Activated CD8-positive, alpha-beta T cell treated with anti-CD3 and anti-CD28 coated beads for 36 hours (primary cell): ENCODE results near the gene LRP2BP. TPM values are rescaled to one million over a fixed set of nuclear protein-coding genes. Genes with fewer than 3 reads are reported as not detected.

Experiments
- ATAC-seq: fragments of 200-7000 bp; cut with Tn5 transposase; one replicate; pipeline ENCODE4 v1.10.0; 2021; ENCODE audit warnings: mild to moderate bottlenecking, moderate library complexity
- CTCF ChIA-PET: fragments of 350-600 bp; sonication (Branson Sonifier 250); formaldehyde crosslinking; loops from one replicate; lab custom pipeline; 2021; ENCODE audit warnings: antibody characterized with exemption; lab: Charles Lee
- POLR2A ChIA-PET: fragments of 350-600 bp; sonication (Branson Sonifier 250); formaldehyde crosslinking; loops from one replicate; lab custom pipeline; 2021; ENCODE audit warnings: antibody characterized with exemption; lab: Charles Lee
- DNase-seq: peaks from one replicate; pipeline ENCODE4 v3.0.0-alpha.2; 2020
- H3K27ac Mint-ChIP-seq: one replicate; pipeline ENCODE4 v1.8.0; 2021; ENCODE audit warnings: mild to moderate bottlenecking, mixed read lengths
- H3K27me3 Mint-ChIP-seq: one replicate; pipeline ENCODE4 v1.8.0; 2021; ENCODE audit warnings: mixed read lengths
- H3K36me3 Mint-ChIP-seq: one replicate; pipeline ENCODE4 v1.8.0; 2021; ENCODE audit warnings: low read depth, mixed read lengths
- H3K4me1 Mint-ChIP-seq: one replicate; pipeline ENCODE4 v1.8.0; 2021; ENCODE audit warnings: low read depth, mixed read lengths
- H3K4me3 Mint-ChIP-seq: one replicate; pipeline ENCODE4 v1.8.0; 2021; ENCODE audit warnings: mild to moderate bottlenecking, moderate library complexity, mixed read lengths
- H3K9me3 Mint-ChIP-seq: one replicate; pipeline ENCODE4 v1.8.0; 2021; ENCODE audit warnings: mixed read lengths
- intact Hi-C: fragments of 100-400 bp; cut with micrococcal nuclease; formaldehyde crosslinking; loops from one replicate; pipeline ENCODE4 v1.10.0; 2022
- total RNA-seq, 2 experiments: library from RNA; stranded (reverse); gene quantifications; one replicate each; pipeline ENCODE4 v1.2.3, GENCODE V29; 2021
- TF ChIP-seq, protein P1 (sequence below): fragments of 200-600 bp; IDR thresholded peaks from one replicate; pipeline ENCODE4 v1.8.0; 2022; ENCODE audit warnings: antibody characterized with exemption, mild to moderate bottlenecking

LRP2BP gene
- total RNA-seq, 2 experiments from 2014 or later, result 1.1 to 1.2 TPM

DNA sequence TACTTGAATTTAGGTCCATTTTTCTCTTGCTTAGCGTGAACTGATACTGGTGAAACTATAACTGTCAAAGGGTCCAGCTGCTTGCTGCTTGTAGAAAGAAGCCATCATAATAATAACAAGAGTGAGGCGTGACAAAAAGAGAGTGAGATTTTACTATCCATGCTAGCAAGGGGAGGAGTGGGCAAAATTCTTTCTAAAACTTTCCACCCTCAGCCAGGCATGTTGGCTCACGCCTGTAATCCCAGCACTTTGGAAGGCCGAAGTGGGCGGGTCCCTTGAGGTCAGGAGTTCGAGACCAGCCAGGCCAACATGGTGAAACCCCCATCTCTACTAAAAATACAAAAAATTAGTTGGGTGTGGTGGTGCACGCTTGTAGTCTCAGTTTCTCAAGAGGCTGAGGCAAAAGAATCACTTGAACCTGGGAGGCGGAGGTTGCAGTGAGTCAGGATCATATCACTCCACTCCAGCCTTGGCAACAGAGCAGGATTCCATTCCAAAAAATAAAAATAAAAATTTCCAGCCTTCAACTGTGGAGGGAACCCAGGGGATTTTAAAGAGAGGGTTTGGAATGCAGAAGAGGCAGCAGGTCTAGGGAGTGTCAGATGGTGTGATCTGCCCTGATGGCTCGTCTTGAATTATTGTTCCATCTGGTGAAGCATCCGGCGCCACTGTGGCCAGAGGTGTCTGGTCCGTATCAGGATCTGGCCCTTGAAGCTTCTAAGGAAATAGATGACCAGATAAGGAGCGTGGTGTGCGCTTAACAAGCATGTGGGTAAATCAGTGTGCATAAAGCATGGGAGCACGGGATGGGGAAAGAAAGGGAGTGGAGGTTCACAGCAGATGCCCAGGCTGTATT lies 51.8 kb downstream of the LRP2BP start:
- no peaks in the 10 kb centered on the region for H3K27me3 Mint-ChIP-seq
- no peaks in the 10 kb centered on the region for H3K9me3 Mint-ChIP-seq
- H3K27ac Mint-ChIP-seq, result peak overlapping the region; percentile 88
- CTCF ChIA-PET, result no interaction called here
- TF ChIP-seq, protein P1, sequence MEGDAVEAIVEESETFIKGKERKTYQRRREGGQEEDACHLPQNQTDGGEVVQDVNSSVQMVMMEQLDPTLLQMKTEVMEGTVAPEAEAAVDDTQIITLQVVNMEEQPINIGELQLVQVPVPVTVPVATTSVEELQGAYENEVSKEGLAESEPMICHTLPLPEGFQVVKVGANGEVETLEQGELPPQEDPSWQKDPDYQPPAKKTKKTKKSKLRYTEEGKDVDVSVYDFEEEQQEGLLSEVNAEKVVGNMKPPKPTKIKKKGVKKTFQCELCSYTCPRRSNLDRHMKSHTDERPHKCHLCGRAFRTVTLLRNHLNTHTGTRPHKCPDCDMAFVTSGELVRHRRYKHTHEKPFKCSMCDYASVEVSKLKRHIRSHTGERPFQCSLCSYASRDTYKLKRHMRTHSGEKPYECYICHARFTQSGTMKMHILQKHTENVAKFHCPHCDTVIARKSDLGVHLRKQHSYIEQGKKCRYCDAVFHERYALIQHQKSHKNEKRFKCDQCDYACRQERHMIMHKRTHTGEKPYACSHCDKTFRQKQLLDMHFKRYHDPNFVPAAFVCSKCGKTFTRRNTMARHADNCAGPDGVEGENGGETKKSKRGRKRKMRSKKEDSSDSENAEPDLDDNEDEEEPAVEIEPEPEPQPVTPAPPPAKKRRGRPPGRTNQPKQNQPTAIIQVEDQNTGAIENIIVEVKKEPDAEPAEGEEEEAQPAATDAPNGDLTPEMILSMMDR, result no peak
- no peak for DNase-seq
- no peak overlapping the region for H3K4me3 Mint-ChIP-seq
- intact Hi-C loops, result no loop called here
- POLR2A ChIA-PET, result no interaction called here
- peaks cover 39% of the 10 kb centered on the region for H3K4me1 Mint-ChIP-seq
- ATAC-seq, result no peak
- H3K36me3 Mint-ChIP-seq, result peaks cover 38% of the 10 kb centered on the region

DNA sequence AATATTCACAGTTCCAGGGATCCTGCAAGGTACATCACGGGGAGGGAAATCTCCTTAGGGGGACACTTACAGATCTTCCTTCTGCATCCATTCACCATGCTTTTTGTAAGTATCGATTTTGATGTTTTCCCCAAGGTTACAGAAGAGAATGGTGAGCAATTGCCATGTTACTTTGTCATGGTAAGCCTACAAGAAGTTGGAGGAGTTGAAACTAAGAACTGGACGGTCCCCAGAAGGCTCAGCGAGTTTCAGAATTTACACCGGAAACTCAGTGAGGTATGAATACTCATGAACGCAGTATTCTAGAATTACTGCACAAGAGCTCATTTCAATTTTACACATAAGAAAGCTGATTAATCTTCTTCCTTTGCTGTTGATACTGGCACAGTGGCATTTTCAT lies 53.9 kb downstream of the LRP2BP start:
- peaks cover 39% of the 10 kb centered on the region for H3K4me1 Mint-ChIP-seq
- TF ChIP-seq, protein P1, result no peak
- H3K27me3 Mint-ChIP-seq, result no peaks in the 10 kb centered on the region
- peaks cover 37% of the 10 kb centered on the region for H3K36me3 Mint-ChIP-seq
- DNase-seq, result peak; percentile 18
- H3K4me3 Mint-ChIP-seq, result no peak overlapping the region
- CTCF ChIA-PET, result interaction anchor here (0.8 kb wide), 1 partner anchor 54 kb away, joined by 4 read pairs; the partner anchor contains the start of gene LRP2BP
- intact Hi-C loops, result no loop called here
- POLR2A ChIA-PET, result no interaction called here
- peak; percentile 60 for ATAC-seq
- peak overlapping the region; percentile 35 for H3K27ac Mint-ChIP-seq
- peaks cover 2% of the 10 kb centered on the region for H3K9me3 Mint-ChIP-seq

DNA sequence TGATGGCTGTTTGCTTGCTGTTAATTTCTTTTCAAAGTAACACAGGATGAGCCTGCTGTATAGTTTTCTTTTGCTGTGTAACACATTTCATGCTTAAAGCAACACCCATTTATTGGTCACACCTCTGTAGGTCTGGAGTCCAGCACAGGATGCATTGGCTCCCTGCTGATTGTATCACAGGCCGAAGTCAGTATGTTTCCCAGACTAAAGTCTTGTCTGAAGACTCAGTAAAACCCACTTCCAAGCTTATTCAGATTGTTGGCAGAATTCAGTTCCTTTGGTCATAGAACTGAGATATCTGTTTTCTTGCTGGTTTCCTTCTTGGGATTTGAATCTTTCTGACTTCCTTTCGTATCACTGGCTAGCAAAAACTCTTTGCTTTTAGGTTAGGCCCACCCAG lies 54.3 kb downstream of the LRP2BP start:
- peaks cover 37% of the 10 kb centered on the region for H3K36me3 Mint-ChIP-seq
- intact Hi-C loops, result no loop called here
- peak overlapping the region; percentile 51 for H3K27ac Mint-ChIP-seq
- no peaks in the 10 kb centered on the region for H3K27me3 Mint-ChIP-seq
- ATAC-seq (no peak), DNase-seq (no peak)
- ChIA-PET CTCF (interaction anchor here (0.8 kb wide), 1 partner anchor 54 kb away, joined by 4 read pairs; the partner anchor contains the start of gene LRP2BP), POLR2A (no interaction called here)
- TF ChIP-seq, protein P1, result no peak
- peaks cover 2% of the 10 kb centered on the region for H3K9me3 Mint-ChIP-seq
- H3K4me1 Mint-ChIP-seq, result peaks cover 39% of the 10 kb centered on the region
- H3K4me3 Mint-ChIP-seq, result no peak overlapping the region

DNA sequence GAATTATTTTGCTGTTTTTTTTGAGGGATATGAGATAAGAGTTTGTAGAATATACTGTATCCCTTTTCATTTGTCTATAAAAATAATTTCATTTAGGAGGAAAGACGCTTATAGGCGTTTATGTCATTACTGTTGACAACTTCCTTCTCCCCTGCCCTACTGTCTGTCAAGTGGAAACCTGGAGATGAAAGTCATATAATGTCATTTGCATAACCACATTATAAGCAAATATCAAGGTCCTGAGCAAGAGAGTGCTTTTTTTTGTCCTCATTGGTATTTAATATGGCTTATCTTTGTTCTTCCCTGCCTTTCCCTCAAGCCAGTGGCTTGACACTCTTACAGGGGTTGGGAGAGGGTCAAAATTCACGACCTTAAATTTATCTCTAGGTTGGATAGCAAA lies 55.8 kb downstream of the LRP2BP start:
- H3K4me1 Mint-ChIP-seq, result peaks cover 34% of the 10 kb centered on the region
- H3K4me3 Mint-ChIP-seq, result no peak overlapping the region
- H3K27me3 Mint-ChIP-seq, result no peaks in the 10 kb centered on the region
- peaks cover 38% of the 10 kb centered on the region for H3K36me3 Mint-ChIP-seq
- ATAC-seq (no peak), DNase-seq (no peak)
- H3K27ac Mint-ChIP-seq, result no peak overlapping the region
- H3K9me3 Mint-ChIP-seq, result peaks cover 2% of the 10 kb centered on the region
- TF ChIP-seq, protein P1, result no peak
- ChIA-PET CTCF (no interaction called here), POLR2A (no interaction called here)
- intact Hi-C loops, result no loop called here

DNA sequence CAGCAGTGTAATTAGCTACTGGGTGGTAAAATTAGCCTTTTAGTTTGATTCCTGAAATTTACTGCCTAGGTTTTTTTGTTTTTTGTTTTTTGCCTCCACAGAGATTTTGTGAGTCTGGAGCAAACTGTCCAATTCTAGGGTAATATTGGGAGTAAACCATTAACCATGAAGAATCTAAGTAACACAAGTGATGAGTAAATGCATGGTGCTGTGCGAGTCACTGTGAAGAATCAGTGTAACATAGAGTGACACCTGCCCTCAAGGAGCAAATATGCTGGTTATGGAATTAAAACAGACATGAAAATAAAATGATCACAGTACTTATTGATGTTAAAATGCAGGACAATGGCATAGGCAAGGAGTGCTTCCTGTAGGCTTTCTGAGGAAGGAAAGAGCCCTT lies 60.1 kb downstream of the LRP2BP start:
- Mint-ChIP-seq H3K9me3 (peaks cover 2% of the 10 kb centered on the region), H3K4me1 (peaks cover 18% of the 10 kb centered on the region), H3K27ac (no peak overlapping the region), H3K36me3 (peaks cover 27% of the 10 kb centered on the region), H3K4me3 (no peak overlapping the region), H3K27me3 (no peaks in the 10 kb centered on the region)
- POLR2A ChIA-PET, result no interaction called here
- intact Hi-C loops, result no loop called here
- DNase-seq, result no peak
- CTCF ChIA-PET, result no interaction called here
- ATAC-seq, result no peak
- TF ChIP-seq, protein P1, result no peak
